GM21737 (cell line): ENCODE measurements around the gene USP33.
A peak's percentile ranks its signal among the peaks of the same experiment; 100 is the strongest.
"Not testable (repeated sequence)": the region's sequence is repeated elsewhere in the genome, so short reads cannot be mapped to it uniquely, and the experiment has no call there.

Source experiments
- ATAC-seq: cut with Tn5 transposase; IDR thresholded peaks from one replicate; pipeline ENCODE4 v1.9.1; 2021; ENCODE audit warnings: mild to moderate bottlenecking, moderate library complexity; ENCODE audit not compliant: unreplicated experiment

The USP33 gene

DNA sequence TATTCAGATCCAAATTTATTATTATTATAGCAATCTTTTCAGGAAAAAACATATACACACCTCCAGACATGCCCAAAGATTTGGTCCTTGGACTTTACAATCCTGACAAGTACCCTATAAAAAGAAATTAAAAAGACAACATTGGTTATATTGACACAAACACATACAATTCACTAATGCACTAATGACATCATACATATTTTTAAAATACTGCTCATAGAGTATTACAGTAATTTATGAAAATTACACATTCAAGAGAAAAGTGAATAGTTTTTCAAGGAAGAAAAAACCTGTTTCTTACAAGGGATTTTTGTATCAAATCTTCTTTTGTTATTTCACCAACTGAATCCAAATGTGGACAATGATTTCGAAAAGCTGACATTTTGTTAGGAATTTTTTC is 18.3 kb downstream of the USP33 start:
- ATAC-seq, result no peak

- ATAC-seq, result no peak
These were observed 20.4 kb downstream of the USP33 start for GRCh38 chr1:77739235-77739634.

GRCh38 chr1:77732090-77732489 is 27.6 kb downstream of the USP33 start:
- no peak for ATAC-seq

- ATAC-seq, result no peak
These were observed 33.9 kb downstream of the USP33 start for GRCh38 chr1:77725706-77726105.

DNA sequence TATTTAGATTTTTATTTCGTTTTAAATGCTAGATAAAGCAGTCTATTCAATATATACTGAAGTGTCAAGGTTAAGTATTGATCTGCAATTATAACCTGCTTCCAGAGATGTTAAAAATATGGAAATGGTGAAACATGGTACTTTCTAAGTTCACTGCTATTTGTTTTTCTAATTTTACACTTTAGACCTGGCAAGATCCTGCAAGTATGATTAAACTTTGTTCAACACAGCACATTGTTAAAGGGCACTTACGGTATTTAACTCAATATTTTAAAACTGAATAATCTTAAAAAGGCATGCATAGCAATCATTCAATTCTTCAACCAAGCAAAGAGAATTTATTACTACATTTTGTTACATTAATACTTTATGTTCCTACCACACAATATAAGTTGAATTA is 41.5 kb downstream of the USP33 start:
- no peak for ATAC-seq

DNA sequence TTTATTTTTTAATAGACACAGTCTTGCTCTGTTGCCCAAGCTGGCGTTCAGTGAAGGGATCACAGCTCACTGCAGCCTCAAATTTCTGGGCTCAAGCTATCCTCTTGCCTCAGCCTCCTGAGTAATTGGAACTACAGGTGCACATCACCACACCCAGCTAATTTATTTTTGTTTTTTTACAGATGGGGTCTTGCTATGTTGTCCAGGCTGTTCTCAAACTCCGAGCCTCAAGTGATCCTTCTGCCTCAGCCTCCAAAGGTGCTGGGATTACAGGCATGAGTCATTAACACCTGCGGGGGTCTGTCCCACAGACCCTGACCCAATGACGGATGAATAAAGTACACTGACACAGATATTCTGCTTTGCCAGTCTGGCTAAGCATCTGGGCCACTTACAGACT is 43.6 kb downstream of the USP33 start:
- ATAC-seq, result no peak

DNA sequence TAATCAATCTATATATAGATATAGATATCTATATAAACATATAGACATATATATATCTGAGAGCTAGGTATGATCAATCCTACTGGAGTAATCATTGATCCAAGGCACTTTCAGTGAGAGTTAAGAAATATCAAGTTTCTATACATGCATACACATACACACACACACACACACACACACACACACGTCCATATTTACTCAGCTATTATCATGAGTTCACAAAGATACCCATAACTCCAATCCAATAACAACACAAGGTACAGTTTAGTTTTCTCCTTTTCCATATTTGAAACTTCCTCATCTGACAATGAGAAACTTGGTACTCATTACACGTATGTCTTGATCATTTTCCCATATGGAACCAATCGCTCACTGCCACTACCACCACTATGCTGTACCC is 49.9 kb downstream of the USP33 start:
- ATAC-seq, result no peak

DNA sequence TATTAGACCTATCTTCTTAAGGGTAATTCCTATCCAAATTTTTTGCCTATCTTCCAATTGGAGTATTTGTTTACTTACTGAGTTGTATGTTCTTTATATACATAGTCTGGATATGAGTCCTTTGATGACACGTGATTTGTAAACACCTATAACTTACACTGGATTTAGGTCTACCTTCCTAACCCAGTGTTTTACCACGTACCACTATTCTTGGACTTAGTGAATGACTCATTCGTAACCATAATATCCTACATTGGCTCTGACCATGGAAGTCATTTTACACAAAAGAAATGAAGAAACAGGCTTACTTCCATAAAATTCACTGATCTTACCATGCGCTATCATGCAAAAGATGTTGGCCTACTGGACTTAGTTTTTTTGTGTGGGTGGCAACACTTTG is 53.3 kb downstream of the USP33 start:
- no peak for ATAC-seq

DNA sequence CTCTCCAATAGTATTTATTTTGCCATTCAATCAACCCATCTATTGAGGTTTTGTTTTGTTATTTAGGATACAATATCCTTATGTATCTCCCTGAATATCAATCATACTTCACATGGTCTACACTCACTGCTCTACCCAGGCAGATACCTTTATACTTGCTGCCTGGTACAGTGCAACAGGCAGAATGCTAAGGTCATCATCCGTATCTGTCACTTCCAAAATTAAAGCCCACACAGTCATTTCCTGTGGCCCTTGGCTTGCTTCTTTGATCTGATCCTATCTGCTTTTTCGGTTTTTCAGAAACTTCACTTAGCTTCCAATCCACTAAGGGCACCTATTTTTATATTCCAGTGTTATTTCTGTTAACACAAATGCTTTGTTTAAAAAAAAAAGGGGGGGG is 54.9 kb downstream of the USP33 start:
- ATAC-seq, result no peak

GRCh38 chr1:77699673-77700072 is 60.0 kb downstream of the USP33 start:
- ATAC-seq, result not testable (repeated sequence)

DNA sequence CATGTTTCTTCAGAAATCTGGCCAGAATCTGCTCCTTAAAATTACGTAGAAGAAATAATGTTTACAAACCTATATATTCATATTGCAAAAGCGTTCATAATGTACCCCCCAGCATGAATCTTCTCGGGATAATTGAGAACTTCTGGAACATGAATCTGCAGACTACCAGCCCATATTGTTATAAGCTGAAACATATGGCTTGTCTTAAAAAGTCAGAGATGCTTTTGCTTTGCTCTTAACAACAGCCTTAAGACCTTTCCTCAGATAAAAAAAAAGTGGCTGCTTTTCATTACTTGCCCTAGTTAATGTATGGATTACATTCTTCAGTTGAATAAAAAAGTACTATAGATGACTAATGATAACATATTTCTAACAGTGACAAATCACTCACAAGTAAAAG is 62.2 kb downstream of the USP33 start:
- ATAC-seq, result no peak

DNA sequence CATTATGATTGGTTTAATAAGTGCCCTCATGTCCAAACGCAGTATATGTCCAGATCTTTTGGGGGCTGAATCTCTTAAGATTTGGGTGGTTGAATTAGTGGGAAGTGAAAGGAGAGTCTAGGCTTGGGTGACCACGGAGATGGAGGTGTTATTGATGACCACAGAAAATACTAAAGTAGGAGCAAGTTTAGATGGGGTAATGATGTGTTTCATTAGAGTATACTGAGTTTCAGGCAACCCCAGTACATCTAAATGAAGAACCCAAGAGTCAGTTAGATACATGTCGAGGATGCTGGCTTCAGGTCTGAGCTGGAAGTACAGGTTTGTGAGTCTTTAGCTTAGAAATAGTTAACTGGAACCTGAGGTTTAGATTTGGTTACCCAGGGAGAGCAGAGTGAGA is 70.7 kb downstream of the USP33 start:
- ATAC-seq, result no peak

- ATAC-seq, result no peak
These were observed 72.1 kb downstream of the USP33 start for GRCh38 chr1:77687519-77687906.

- ATAC-seq, result no peak
These were observed 72.7 kb downstream of the USP33 start for GRCh38 chr1:77686796-77687518.

- ATAC-seq, result peak; percentile 70
These were observed 76.2 kb downstream of the USP33 start for GRCh38 chr1:77683160-77684148.

GRCh38 chr1:77682460-77683159 is 77.0 kb downstream of the USP33 start, which contains the start of gene ZZZ3:
TSS of gene ZZZ3 (minus strand) at chr1:77682658. CDS start at chr1:77633354, 49,304 bp downstream.
- ATAC-seq, result peak; percentile 77

DNA sequence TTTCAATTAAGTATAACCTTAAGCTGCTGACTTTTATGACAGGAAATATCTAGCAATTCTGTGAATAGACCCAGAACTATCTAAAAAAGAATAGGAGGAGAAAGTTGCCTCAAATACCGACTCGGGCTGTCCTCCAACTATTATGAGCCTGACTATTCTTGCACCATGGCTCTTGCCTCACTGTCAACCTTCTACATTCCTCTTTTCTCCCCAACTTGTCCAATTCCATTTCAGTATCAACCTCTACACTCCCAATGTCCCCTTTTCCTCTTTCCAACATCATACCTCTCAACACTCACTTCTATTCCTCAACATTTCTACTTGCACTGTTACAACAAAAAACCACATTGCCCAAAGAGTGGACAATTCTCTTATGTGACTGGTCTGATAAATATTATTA is 79.5 kb downstream of the USP33 start:
- ATAC-seq, result no peak

- no peak for ATAC-seq
These were observed 80.7 kb downstream of the USP33 start for GRCh38 chr1:77678660-77679610.

DNA sequence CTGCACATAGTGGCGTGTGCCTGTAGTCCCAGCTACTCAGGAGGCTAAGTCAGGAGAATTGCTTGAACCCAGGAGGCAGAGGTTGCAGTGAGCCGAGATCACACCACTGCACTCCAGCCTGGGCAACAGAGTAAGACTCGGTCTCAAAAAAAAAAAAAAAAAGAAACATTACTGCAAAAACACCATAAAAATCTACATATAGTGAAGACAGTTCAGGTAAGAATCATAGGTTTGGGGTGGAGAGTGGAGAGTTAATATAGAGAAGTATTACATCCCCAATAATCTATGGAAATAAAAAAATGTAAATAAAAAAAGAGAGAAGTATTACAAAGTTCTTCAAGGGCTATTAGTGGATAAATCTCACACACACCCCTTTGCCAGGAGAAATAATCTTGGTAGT is 84.8 kb downstream of the USP33 start:
- not testable (repeated sequence) for ATAC-seq

- ATAC-seq, result no peak
These were observed 85.8 kb downstream of the USP33 start for GRCh38 chr1:77673716-77674355.
